Right lobe of liver (tissue), 6 donors: ENCODE results near the gene ZNF879. TPM values are rescaled to one million over a fixed set of nuclear protein-coding genes. Genes with fewer than 3 reads are reported as not detected.

ENCODE experiments used
- ATAC-seq, 4 donors: fragments of 200-7000 bp; cut with Tn5 transposase; one replicate each; pipeline ENCODE4 v1.9.1; 2020; ENCODE audit warnings: mild to moderate bottlenecking in 4 of 4, moderate library complexity in 4 of 4
- DNase-seq, 3 donors: peaks; one replicate each; pipeline ENCODE4 v3.0.0-alpha.2; 2020
- H3K27ac ChIP-seq, 3 donors: fragments of 200-600 bp; one replicate each; pipeline ENCODE4 v1.8.0; 2022
- H3K27me3 ChIP-seq, 2 donors: fragments of 200-600 bp; one replicate each; pipeline ENCODE4 v1.8.0; 2022
- H3K36me3 ChIP-seq, 4 donors: fragments of 200-600 bp; sonication (generic) in 1 of 4; one replicate each; pipeline versions ENCODE4 v1.5.1 to v1.8.0; 2017 to 2022; ENCODE audit warnings: control low read depth in 1 of 4
- H3K4me1 ChIP-seq, 4 donors: fragments of 200-600 bp; sonication (generic) in 1 of 4; one replicate each; pipeline versions ENCODE4 v1.5.1 to v1.8.0; 2017 to 2022; ENCODE audit warnings: control low read depth in 1 of 4
- H3K4me3 ChIP-seq, 3 donors: fragments of 200-600 bp; one replicate each; pipeline ENCODE4 v1.8.0; 2022
- H3K9me3 ChIP-seq, 4 donors: fragments of 200-600 bp; sonication (generic) in 1 of 4; one replicate each; pipeline versions ENCODE4 v1.5.1 to v1.8.0; 2017 to 2022; ENCODE audit warnings: control low read depth in 1 of 4
- CTCF ChIP-seq, 4 donors: fragments of 200-600 bp in 3 of 4; fragments of 450-650 bp in 1 of 4; IDR thresholded peaks; one replicate each; pipeline versions ENCODE4 v1.5.1 to v1.8.0; 2016 to 2022; ENCODE audit warnings: antibody characterized with exemption in 4 of 4, mild to moderate bottlenecking in 2 of 4
- POLR2A ChIP-seq: fragments of 450-650 bp; IDR thresholded peaks from one replicate; pipeline ENCODE4 v1.6.1; 2017; ENCODE audit warnings: antibody characterized with exemption, mild to moderate bottlenecking
- WGBS: methylation state at CpG from one replicate; pipeline ENCODE4 v1.1.6; 2018; ENCODE audit warnings: low coverage, low lambda C conversion rate; ENCODE audit not compliant: insufficient coverage; ENCODE audit errors: missing lambda C conversion rate; 5-methylcytosine and 5-hydroxymethylcytosine counted together
- intact Hi-C, 2 donors: fragments of 100-400 bp; cut with DNase I; formaldehyde crosslinking; loops; one replicate each; pipeline versions ENCODE4 v1.11.2 to v1.14.1; 2022
- total RNA-seq, 6 experiments: library from RNA; depleted of rRNA in 2 of 6; stranded (reverse); fragments of >200 nt in 2 of 6; fragmentation: NEBNext Ultra II Directional in 3 of 6; extraction: Animal tissue kit (Norgen Biotek cat#: 25700) in 3 of 6; gene quantifications; one replicate each; pipeline versions ENCODE4 v1.1.0 to v1.2.4, GENCODE V29; 2016 to 2023
- donor health status: DM: no; HTN: yes; CAD: no.
- donor health status: DM: no; HTN: no; CAD: no.
- donor health status: DM: no; HTN: no; CAD: no.
- donor health status: DM: no; HTN: yes; CAD: no.
- donor health status: DM: no; HTN: yes; CAD: no.

Gene ZNF879
- total RNA-seq, 6 experiments from 2014 or later, result 0.31 to 1.3 (median 0.94) TPM

GRCh38 chr5:178997191-178997590 lies 26.4 kb upstream of the ZNF879 start:
- no peaks in the 10 kb centered on the region for H3K4me1 ChIP-seq
- no peak overlapping the region for H3K4me3 ChIP-seq
- no peaks in the 10 kb centered on the region for H3K36me3 ChIP-seq
- DNase-seq (no peak), ATAC-seq (no peak)
- H3K27ac ChIP-seq, result no peak overlapping the region
- intact Hi-C loops, result no loop called here
- no peaks in the 10 kb centered on the region for H3K27me3 ChIP-seq
- WGBS, result 61% methylated on average over 6 of the region's 6 CpGs
- no peaks in the 10 kb centered on the region for H3K9me3 ChIP-seq
- TF ChIP-seq POLR2A, result no peak
- TF ChIP-seq CTCF (IDR thresholded peaks at IDR 0.05), result no peak

GRCh38 chr5:178998441-178998840 lies 25.2 kb upstream of the ZNF879 start:
- Histone ChIP-seq H3K36me3 (no peaks in the 10 kb centered on the region), H3K4me3 (no peak overlapping the region), H3K9me3 (no peaks in the 10 kb centered on the region), H3K4me1 (no peaks in the 10 kb centered on the region), H3K27me3 (no peaks in the 10 kb centered on the region), H3K27ac (no peak overlapping the region)
- WGBS, result 57% methylated on average over 1 of the region's 13 CpGs
- intact Hi-C loops, result no loop called here
- DNase-seq, result no peak
- ATAC-seq, result no peak
- TF ChIP-seq POLR2A (no peak), CTCF (IDR thresholded peaks at IDR 0.05) (no peak)

GRCh38 chr5:179006564-179006963 lies 17.0 kb upstream of the ZNF879 start:
- no peak overlapping the region for H3K27ac ChIP-seq
- no peaks in the 10 kb centered on the region for H3K36me3 ChIP-seq
- TF ChIP-seq CTCF (IDR thresholded peaks at IDR 0.05) (no peak), POLR2A (no peak)
- DNase-seq (no peak), ATAC-seq (no peak)
- H3K9me3 ChIP-seq, result peaks cover 0 to 8% (median 0%) of the 10 kb centered on the region in 4 donors
- intact Hi-C loops, result no loop called here
- no peak overlapping the region for H3K4me3 ChIP-seq
- no CpG with 5 or more reads among the region's 2 CpGs for WGBS
- no peaks in the 10 kb centered on the region for H3K4me1 ChIP-seq
- no peaks in the 10 kb centered on the region for H3K27me3 ChIP-seq

- H3K36me3 ChIP-seq, result no peaks in the 10 kb centered on the region
- H3K27ac ChIP-seq, result no peak overlapping the region
- H3K27me3 ChIP-seq, result no peaks in the 10 kb centered on the region
- peaks cover 0 to 8% (median 0%) of the 10 kb centered on the region in 4 donors for H3K9me3 ChIP-seq
- ATAC-seq, result no peak
- H3K4me1 ChIP-seq, result no peaks in the 10 kb centered on the region
- no peak overlapping the region for H3K4me3 ChIP-seq
- intact Hi-C loops, result no loop called here
- no peak for DNase-seq
- peak in 1 of 4 donors; percentile 8 for TF ChIP-seq CTCF (IDR thresholded peaks at IDR 0.05)
- no peak for TF ChIP-seq POLR2A
- 15% methylated on average over 1 of the region's 1 CpG for WGBS
These were observed 14.9 kb upstream of the ZNF879 start for GRCh38 chr5:179008667-179009066.

- H3K36me3 ChIP-seq, result peaks cover 0 to 34% (median 7%) of the 10 kb centered on the region in 4 donors
- no peaks in the 10 kb centered on the region for H3K4me1 ChIP-seq
- no peak overlapping the region for H3K4me3 ChIP-seq
- DNase-seq (no peak), ATAC-seq (no peak)
- TF ChIP-seq POLR2A (no peak), CTCF (IDR thresholded peaks at IDR 0.05) (no peak)
- WGBS, result 94% methylated on average over 7 of the region's 7 CpGs
- no peak overlapping the region for H3K27ac ChIP-seq
- peaks cover 6 to 71% (median 34%) of the 10 kb centered on the region in 4 donors for H3K9me3 ChIP-seq
- intact Hi-C loops, result no loop called here
- H3K27me3 ChIP-seq, result no peaks in the 10 kb centered on the region
These were observed 9.5 kb downstream of the ZNF879 start for GRCh38 chr5:179033004-179033580.
